HCT116 (cell line): ENCODE data around the gene LLCFC1. TPM values are rescaled to one million over a fixed set of nuclear protein-coding genes. Genes with fewer than 3 reads are reported as not detected.

Experiments used
- ATAC-seq: fragments of 200-7000 bp; cut with Tn5 transposase; 2 replicates; pipeline ENCODE4 v1.9.1; 2020; ENCODE audit warnings: mild to moderate bottlenecking, moderate library complexity
- BruUV-seq: library from RNA; stranded (reverse); fragments of 400-500 nt; replicated peaks from 2 replicates; lab custom pipeline; 2021; lab: Mats Ljungman, UMichigan
- CTCF ChIA-PET: fragments of 300-600 bp; sonication (Branson Sonifier 250); formaldehyde crosslinking; loops from one replicate; lab custom pipeline; 2021; ENCODE audit warnings: antibody characterized with exemption; lab: Charles Lee
- POLR2A ChIA-PET: fragments of 300-600, 350-600 bp; sonication (Branson Sonifier 250); formaldehyde crosslinking; loops from one replicate; lab custom pipeline; 2021; ENCODE audit warnings: antibody characterized with exemption; lab: Charles Lee
- RAD21 ChIA-PET, 2 experiments: fragments of 300-600 bp; sonication (Branson Sonifier 250); formaldehyde crosslinking; loops; one replicate each; lab custom pipeline; 2023; ENCODE audit warnings: low total read pairs in 2 of 2; ENCODE audit not compliant: uncharacterized antibody in 2 of 2, unreplicated experiment in 2 of 2, low non-redundant PET in 1 of 2; lab: Charles Lee
- DNase-seq: peaks from one replicate; pipeline ENCODE4 v3.0.0-alpha.2; 2010; ENCODE audit warnings: low read depth, low spot score
- H2AFZ ChIP-seq: fragments of 200-600 bp; shearing (Covaris generic), sonication (generic); 2 replicates; pipeline ENCODE4 v1.6.1; 2017; ENCODE audit warnings: low read depth, mixed run types, mixed read lengths, antibody characterized with exemption, low read length; ENCODE audit not compliant: poor library complexity, severe bottlenecking
- H3K27ac ChIP-seq: 2 replicates; pipeline ENCODE4 v1.5.1; 2012; ENCODE audit warnings: low read depth, low read length
- H3K27me3 ChIP-seq: fragments of 200-600 bp; sonication (generic); 2 replicates; pipeline ENCODE4 v1.6.1; 2016; ENCODE audit warnings: mixed run types, low read length, mixed read lengths; ENCODE audit not compliant: insufficient read depth
- H3K36me3 ChIP-seq, 2 experiments: fragments of 200-500 bp in 1 of 2; fragments of 200-600 bp in 1 of 2; sonication (Bioruptor generic) in 1 of 2; sonication (generic) in 1 of 2; 2 replicates each; pipeline versions ENCODE4 v1.5.1 to v1.6.1; 2014 to 2016; ENCODE audit warnings: low read length in 2 of 2, inconsistent platforms in 1 of 2, mixed read lengths in 1 of 2, mixed run types in 1 of 2; ENCODE audit not compliant: insufficient read depth in 2 of 2, control insufficient read depth in 1 of 2
- H3K4me1 ChIP-seq, 2 experiments: fragments of 200-600 bp in 1 of 2; sonication (generic) in 1 of 2; 2 replicates each; pipeline versions ENCODE4 v1.5.1 to v1.6.1; 2012 to 2017; ENCODE audit warnings: low read length in 2 of 2, inconsistent platforms in 1 of 2, mild to moderate bottlenecking in 1 of 2, mixed read lengths in 1 of 2, mixed run types in 1 of 2, moderate library complexity in 1 of 2; ENCODE audit not compliant: insufficient read depth in 2 of 2, control insufficient read depth in 1 of 2
- H3K4me2 ChIP-seq: fragments of 200-600 bp; sonication (generic); 2 replicates; pipeline ENCODE4 v1.6.1; 2017; ENCODE audit warnings: mixed run types, low read length, mixed read lengths
- H3K4me3 ChIP-seq, 2 experiments: fragments of 200-600 bp in 1 of 2; sonication (generic) in 1 of 2; replicated peaks in 1 of 2; 2 replicates each; pipeline ENCODE4 v1.5.1; 2011 to 2016; ENCODE audit warnings: low read length in 2 of 2, control low read depth in 1 of 2, low read depth in 1 of 2, mild to moderate bottlenecking in 1 of 2, mixed read lengths in 1 of 2, mixed run types in 1 of 2
- H3K79me2 ChIP-seq: fragments of 200-600 bp; sonication (generic); 2 replicates; pipeline ENCODE4 v1.6.1; 2017; ENCODE audit warnings: mild to moderate bottlenecking, mixed run types, low read length, moderate library complexity, mixed read lengths; ENCODE audit not compliant: insufficient read depth
- H3K9ac ChIP-seq: fragments of 200-600 bp; sonication (generic); 2 replicates; pipeline ENCODE4 v1.6.1; 2016; ENCODE audit warnings: low read length, mixed read lengths
- H3K9me2 ChIP-seq: fragments of 200-600 bp; sonication (generic), shearing (Covaris generic); 2 replicates; pipeline ENCODE4 v1.6.1; 2017; ENCODE audit warnings: mixed run types, mild to moderate bottlenecking, moderate library complexity; ENCODE audit not compliant: insufficient read depth
- H3K9me3 ChIP-seq, 2 experiments: fragments of 200-500 bp in 1 of 2; fragments of 200-600 bp in 1 of 2; sonication (Bioruptor generic) in 1 of 2; sonication (generic) in 1 of 2; 2 replicates each; pipeline ENCODE4 v1.6.1; 2014 to 2017; ENCODE audit warnings: low read length in 2 of 2, mixed read lengths in 2 of 2, inconsistent platforms in 1 of 2, low read depth in 1 of 2, mild to moderate bottlenecking in 1 of 2, mixed run types in 1 of 2, moderate library complexity in 1 of 2; ENCODE audit not compliant: control insufficient read depth in 1 of 2, insufficient read depth in 1 of 2
- H4K20me1 ChIP-seq: fragments of 200-600 bp; sonication (generic), shearing (Covaris generic); 2 replicates; pipeline ENCODE4 v1.6.1; 2017; ENCODE audit warnings: mixed run types, mild to moderate bottlenecking, moderate library complexity; ENCODE audit not compliant: insufficient read depth
- CTCF ChIP-seq, 3 experiments: fragments of 200-600 bp in 1 of 3; sonication (generic) in 1 of 3; IDR thresholded peaks in 2 of 3; conservative IDR thresholded peaks in 1 of 3; 2 replicates each; pipeline ENCODE4 v1.5.1; 2012 to 2017; ENCODE audit warnings: low read depth in 2 of 3, low read length in 2 of 3, antibody characterized with exemption in 1 of 3, borderline replicate concordance in 1 of 3, control low read depth in 1 of 3, mild to moderate bottlenecking in 1 of 3, mixed read lengths in 1 of 3, mixed run types in 1 of 3, moderate library complexity in 1 of 3; ENCODE audit not compliant: insufficient read depth in 1 of 3
- EGR1 ChIP-seq: IDR thresholded peaks from 2 replicates; pipeline ENCODE4 v1.6.1; 2012; ENCODE audit warnings: low read depth
- ELF1 ChIP-seq: IDR thresholded peaks from 2 replicates; pipeline ENCODE4 v1.6.1; 2012; ENCODE audit warnings: low read depth, borderline replicate concordance
- EZH2phosphoT487 ChIP-seq: fragments of 200-600 bp; IDR thresholded peaks from 2 replicates; pipeline ENCODE4 v1.6.1; 2018; ENCODE audit warnings: antibody characterized with exemption, borderline replicate concordance
- FOSL1 ChIP-seq: IDR thresholded peaks from 2 replicates; pipeline ENCODE4 v1.6.1; 2012; ENCODE audit warnings: low read depth
- JUND ChIP-seq: IDR thresholded peaks from 2 replicates; pipeline ENCODE4 v1.6.1; 2012
- MAX ChIP-seq: IDR thresholded peaks from 2 replicates; pipeline ENCODE4 v1.6.1; 2012
- POLR2A ChIP-seq: IDR thresholded peaks from 2 replicates; pipeline ENCODE4 v1.7.0; 2011; ENCODE audit warnings: borderline replicate concordance; ENCODE audit not compliant: insufficient read depth, insufficient read length; ENCODE audit errors: extremely low read depth
- RAD21 ChIP-seq: IDR thresholded peaks from 2 replicates; pipeline ENCODE4 v1.6.1; 2012; ENCODE audit warnings: low read depth, mild to moderate bottlenecking
- intact Hi-C: fragments of 100-400 bp; cut with micrococcal nuclease; formaldehyde crosslinking; loops from 2 replicates; pipeline ENCODE4 v1.10.0; 2022
- total RNA-seq: library from RNA; stranded (reverse); gene quantifications from one replicate; pipeline ENCODE4 v1.2.1, GENCODE V29; 2021; ENCODE audit not compliant: unreplicated experiment
- TF ChIP-seq, protein P1 (sequence below): IDR thresholded peaks from 2 replicates; pipeline ENCODE4 v1.6.1; 2012; ENCODE audit warnings: low read depth

LLCFC1 gene
- total RNA-seq, 1 experiment from 2014 or later = not detected

- Histone ChIP-seq H3K27me3 (peaks cover 11% of the 10 kb centered on the region), H3K4me2 (no peak overlapping the region), H4K20me1 (no peaks in the 10 kb centered on the region), H3K9me2 (no peaks in the 10 kb centered on the region), H3K79me2 (no peaks in the 10 kb centered on the region), H3K4me1 (no peaks in the 10 kb centered on the region), H3K36me3 (no peaks in the 10 kb centered on the region), H3K9ac (no peak overlapping the region), H3K4me3 (no peak overlapping the region), H3K27ac (no peak overlapping the region), H3K9me3 (no peaks in the 10 kb centered on the region), H2AFZ (no peak overlapping the region)
- TF ChIP-seq RAD21 (no peak), POLR2A (no peak), EZH2phosphoT487 (no peak), ELF1 (no peak), JUND (no peak), EGR1 (no peak), MAX (no peak), FOSL1 (no peak), CTCF (IDR thresholded peaks at IDR 0.05 in 2 of 3, conservative IDR thresholded peaks at IDR 0.05 in 1 of 3; ENCODE audit: borderline replicate concordance in 1 of 3, insufficient read depth in 1 of 3, low read depth in 2 of 3, low read length in 2 of 3) (no peak)
- TF ChIP-seq, protein P1, sequence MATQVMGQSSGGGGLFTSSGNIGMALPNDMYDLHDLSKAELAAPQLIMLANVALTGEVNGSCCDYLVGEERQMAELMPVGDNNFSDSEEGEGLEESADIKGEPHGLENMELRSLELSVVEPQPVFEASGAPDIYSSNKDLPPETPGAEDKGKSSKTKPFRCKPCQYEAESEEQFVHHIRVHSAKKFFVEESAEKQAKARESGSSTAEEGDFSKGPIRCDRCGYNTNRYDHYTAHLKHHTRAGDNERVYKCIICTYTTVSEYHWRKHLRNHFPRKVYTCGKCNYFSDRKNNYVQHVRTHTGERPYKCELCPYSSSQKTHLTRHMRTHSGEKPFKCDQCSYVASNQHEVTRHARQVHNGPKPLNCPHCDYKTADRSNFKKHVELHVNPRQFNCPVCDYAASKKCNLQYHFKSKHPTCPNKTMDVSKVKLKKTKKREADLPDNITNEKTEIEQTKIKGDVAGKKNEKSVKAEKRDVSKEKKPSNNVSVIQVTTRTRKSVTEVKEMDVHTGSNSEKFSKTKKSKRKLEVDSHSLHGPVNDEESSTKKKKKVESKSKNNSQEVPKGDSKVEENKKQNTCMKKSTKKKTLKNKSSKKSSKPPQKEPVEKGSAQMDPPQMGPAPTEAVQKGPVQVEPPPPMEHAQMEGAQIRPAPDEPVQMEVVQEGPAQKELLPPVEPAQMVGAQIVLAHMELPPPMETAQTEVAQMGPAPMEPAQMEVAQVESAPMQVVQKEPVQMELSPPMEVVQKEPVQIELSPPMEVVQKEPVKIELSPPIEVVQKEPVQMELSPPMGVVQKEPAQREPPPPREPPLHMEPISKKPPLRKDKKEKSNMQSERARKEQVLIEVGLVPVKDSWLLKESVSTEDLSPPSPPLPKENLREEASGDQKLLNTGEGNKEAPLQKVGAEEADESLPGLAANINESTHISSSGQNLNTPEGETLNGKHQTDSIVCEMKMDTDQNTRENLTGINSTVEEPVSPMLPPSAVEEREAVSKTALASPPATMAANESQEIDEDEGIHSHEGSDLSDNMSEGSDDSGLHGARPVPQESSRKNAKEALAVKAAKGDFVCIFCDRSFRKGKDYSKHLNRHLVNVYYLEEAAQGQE = no peak
- BruUV-seq = no TSS peak
- POLR2A ChIA-PET = no interaction called here
- CTCF ChIA-PET = no interaction called here
- intact Hi-C loops = no loop called here
- ATAC-seq = no peak
- RAD21 ChIA-PET = no interaction called here
- no peak for DNase-seq
Measured at GRCh38 chr7:142950235-142950634, 11.0 kb downstream of the LLCFC1 start.
